ENCODE data around the gene PDE10A.

DNA sequence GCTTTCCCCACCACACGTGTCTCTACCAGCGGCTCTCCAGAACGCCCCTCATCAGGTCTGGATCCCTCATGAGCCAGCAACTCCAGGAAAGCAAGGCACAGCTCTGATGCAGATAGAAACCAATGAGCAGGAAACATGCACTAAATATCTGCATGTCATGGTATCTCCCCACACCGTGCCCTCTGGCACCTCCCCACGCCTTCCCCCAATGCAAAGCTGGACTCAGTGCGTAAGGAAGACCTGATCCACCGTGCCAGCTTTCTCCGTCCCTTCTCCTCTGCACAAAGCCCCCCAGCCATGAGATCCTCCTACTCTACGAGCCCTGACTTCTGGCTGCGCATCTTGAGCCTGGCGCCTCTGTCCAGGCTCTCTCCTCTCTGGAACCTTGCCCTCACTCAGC is 9.4 kb downstream of the PDE10A start:
- TF ChIP-seq CTCF (IDR thresholded peaks at IDR 0.05; ENCODE audit: poor library complexity): no peak
- no peak for TF ChIP-seq EZH2phosphoT487 (IDR thresholded peaks at IDR 0.05; ENCODE audit: low read depth, severe bottlenecking, unreplicated experiment)
